Measurements from ENCODE around the gene ZC3H12C. TPM values are rescaled to one million over a fixed set of nuclear protein-coding genes. Genes with fewer than 3 reads are reported as not detected.

Gene ZC3H12C
- total RNA-seq, 4 donors from 2014 or later = 5.5 to 10.1 (median 7.8) TPM

GRCh38 chr11:110217223-110217877 lies 124.2 kb downstream of the ZC3H12C start:
- Histone ChIP-seq H3K4me3 (no peak overlapping the region), H3K4me1 (no peaks in the 10 kb centered on the region), H3K27ac (no peak overlapping the region), H3K27me3 (no peaks in the 10 kb centered on the region), H3K36me3 (peaks cover 0 to 9% (median 0%) of the 10 kb centered on the region in 3 donors), H3K9me3 (no peaks in the 10 kb centered on the region)
- no peak for TF ChIP-seq POLR2A (IDR thresholded peaks at IDR 0.05)
- no peak for TF ChIP-seq CTCF (IDR thresholded peaks at IDR 0.05)
- intact Hi-C loops (cut with DNase I) = no loop called here
- DNase-seq = no peak
- 76 to 83% methylated on average over 11 to 12 of the region's 12 CpGs for WGBS, 2 donors

GRCh38 chr11:110217936-110218335 lies 124.7 kb downstream of the ZC3H12C start:
- intact Hi-C loops (cut with DNase I) = no loop called here
- no peaks in the 10 kb centered on the region for H3K4me1 ChIP-seq

GRCh38 chr11:110219006-110219785 lies 126.0 kb downstream of the ZC3H12C start:
- 93 to 94% methylated on average over 4 of the region's 4 CpGs for whole genome bisulfite sequencing, 2 donors
- TF ChIP-seq POLR2A (IDR thresholded peaks at IDR 0.05) = no peak
- TF ChIP-seq CTCF (IDR thresholded peaks at IDR 0.05) = no peak
- Histone ChIP-seq H3K9me3 (no peaks in the 10 kb centered on the region), H3K4me1 (no peaks in the 10 kb centered on the region), H3K27ac (no peak overlapping the region), H3K36me3 (peaks cover 0 to 13% (median 0%) of the 10 kb centered on the region in 3 donors), H3K27me3 (no peaks in the 10 kb centered on the region), H3K4me3 (no peak overlapping the region)
- intact Hi-C loops (cut with DNase I) = no loop called here
- DNase-seq = no peak

More at GRCh38 chr11:110217936-110218335, 124.7 kb downstream of the ZC3H12C start:
- no peak for DNase-seq
- TF ChIP-seq CTCF (IDR thresholded peaks at IDR 0.05) (no peak), POLR2A (IDR thresholded peaks at IDR 0.05) (no peak)
- H3K27me3 ChIP-seq = no peaks in the 10 kb centered on the region
- no peak overlapping the region for H3K4me3 ChIP-seq
- H3K9me3 ChIP-seq = no peaks in the 10 kb centered on the region
- H3K36me3 ChIP-seq = peaks cover 0 to 9% (median 0%) of the 10 kb centered on the region in 3 donors
- 54 to 71% methylated on average over 3 of the region's 3 CpGs for WGBS, 2 donors
- no peak overlapping the region for H3K27ac ChIP-seq

Other genes with a start within 250 kb of the ZC3H12C start
- gene RDX, start 203.2 kb downstream of the ZC3H12C start, total RNA-seq = 10 to 100 TPM; 35.3 to 62.9 (median 51.7) TPM

Measured in esophagus squamous epithelium (tissue), 5 donors.